HuH-7 (cell line): Measurements from ENCODE around the gene SFT2D1.

ENCODE experiments used
- DNase-seq: peaks from one replicate; pipeline ENCODE4 v3.0.0; 2011; ENCODE audit warnings: low spot score

The SFT2D1 gene

DNA sequence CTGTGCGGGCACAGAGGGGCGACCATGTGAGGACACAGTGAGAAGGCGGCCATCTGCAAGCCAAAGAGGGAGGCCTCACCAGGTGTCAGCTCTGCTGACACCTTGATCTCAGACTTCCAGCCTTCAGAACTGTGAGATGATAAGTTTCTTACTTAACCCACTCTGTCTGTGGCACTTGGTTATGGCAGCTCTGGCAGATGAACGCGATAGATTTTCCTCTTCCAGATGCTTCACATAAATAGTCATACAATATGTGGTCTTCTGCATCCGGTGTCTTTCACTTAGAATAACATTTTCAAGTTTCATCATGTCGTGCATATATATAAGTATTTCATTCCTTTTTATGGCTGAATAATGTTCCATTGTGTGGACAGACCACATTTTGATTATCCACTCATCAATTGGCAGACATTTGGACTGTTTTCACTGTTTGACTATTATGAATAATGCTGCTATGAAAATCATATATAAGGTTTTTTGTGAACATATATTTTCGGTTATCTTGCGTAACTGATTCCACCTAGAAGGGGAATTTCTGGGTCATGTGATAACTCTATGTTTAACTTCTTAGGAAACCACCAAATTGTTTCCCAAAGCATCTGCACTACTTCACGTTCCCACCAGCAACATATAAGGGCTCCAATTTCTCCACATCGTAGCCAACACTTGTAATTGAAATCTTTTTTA is 64.3 kb downstream of the SFT2D1 start:
- DNase-seq: no peak

DNA sequence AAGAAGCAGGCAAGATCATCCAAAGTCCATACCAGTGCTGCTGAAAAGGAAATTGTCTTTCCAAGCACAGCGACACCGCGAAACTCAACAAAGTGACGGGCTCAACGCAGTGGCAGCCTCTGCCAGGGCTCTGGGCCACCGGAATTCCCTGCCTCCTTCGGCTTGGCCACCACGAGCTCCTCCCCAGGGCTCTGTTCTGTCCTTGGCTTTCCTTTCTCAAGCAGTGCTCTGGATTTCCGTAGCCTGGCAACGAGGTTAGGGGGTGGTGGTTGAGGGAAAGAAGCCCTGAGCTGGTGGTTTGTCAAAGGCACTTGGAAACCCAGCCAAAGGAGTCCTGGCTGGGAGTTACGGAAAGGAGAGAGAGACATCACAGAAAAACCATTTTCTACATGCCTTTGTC is 65.3 kb downstream of the SFT2D1 start:
- no peak for DNase-seq

DNA sequence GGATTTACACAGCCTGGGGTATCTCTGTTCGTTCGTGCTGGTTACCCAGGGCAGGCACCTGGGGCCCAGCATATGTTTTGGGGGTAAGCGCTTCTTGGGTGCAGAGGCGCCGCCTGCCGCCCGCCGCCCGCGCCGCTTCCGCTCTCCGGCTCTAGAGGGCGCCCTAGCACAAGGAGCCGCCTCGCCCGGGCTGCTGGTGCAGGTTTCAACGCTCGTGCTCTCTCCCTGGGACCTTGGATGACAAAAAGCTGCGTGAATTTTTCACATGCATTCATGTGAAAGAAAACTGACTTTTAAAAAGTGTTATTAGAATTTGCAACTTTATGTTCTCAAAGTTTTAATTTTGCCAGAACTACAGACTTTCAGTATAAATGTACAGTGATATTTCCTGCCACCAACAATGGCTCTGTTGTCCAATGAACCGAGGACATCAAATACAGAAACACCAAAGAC is 66.6 kb downstream of the SFT2D1 start:
- peak; percentile 86 for DNase-seq

DNA sequence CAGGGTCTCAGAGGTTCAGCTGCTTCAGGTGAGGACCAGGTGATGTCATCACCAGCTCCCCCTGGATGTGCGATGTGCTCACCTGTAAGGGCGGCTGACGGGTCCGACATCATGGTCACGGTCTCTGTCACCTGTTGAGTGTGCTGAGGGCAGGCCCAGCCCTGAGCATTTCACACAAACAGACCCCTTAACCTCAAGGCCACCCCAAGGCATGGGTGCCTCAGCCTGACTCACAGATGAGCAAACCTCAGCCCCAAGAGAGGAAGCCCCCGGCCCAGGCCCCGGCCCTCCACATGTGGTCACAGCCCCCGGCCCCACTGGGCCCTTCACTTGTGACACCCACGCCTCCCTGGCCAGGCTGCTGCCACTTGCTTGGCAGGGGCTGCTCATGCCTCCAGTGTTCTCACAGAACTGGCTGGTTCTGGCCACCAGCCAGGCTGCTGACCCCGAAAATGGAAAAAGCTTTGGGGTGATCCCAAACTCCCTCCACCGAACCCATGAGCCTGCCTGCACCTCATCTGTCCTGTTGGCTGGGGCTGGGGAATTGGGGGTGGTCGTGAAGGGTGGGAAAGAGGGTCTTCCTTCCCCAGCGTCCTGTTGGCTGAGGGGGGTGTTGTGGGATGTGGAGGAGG is 67.5 kb downstream of the SFT2D1 start:
- DNase-seq: no peak

DNA sequence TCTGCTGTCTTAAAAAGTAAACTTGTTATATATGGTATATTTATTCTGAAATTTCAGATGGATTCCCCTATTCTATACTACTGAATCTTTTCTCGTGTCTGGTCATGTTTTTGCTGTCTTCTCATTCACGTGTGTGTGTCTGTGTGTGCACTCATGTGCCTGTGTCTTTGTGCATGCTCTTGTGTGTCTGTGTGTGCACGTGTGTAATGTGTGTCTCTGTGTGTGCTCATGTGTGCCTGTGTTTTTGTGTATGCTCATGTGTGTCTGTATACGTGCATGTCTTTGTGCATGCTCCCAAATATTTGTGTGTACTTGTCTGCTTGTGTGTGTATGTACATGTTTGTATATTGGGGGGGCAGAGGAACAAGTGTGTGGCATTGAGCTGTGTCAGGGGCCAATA is 68.2 kb downstream of the SFT2D1 start:
- no peak for DNase-seq

DNA sequence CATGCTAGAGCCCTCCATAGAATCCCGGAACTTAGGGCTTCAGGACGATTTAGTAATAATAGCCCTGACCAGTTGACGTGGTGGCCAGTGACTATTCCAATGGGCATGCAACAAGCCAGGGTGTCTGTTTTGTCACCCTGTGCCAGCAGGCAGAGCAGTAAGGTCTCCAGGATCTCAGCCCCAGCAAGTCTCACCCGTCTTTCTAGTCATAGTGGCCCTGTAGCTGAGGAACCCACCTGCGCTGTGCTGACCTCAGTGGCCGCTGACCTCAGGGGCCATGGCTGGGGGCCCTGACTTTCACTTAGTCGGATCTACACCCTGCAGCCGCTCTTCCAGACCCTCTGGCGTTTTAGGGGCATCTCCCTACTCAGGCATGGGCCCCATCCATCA is 71.0 kb downstream of the SFT2D1 start:
- no peak for DNase-seq

DNA sequence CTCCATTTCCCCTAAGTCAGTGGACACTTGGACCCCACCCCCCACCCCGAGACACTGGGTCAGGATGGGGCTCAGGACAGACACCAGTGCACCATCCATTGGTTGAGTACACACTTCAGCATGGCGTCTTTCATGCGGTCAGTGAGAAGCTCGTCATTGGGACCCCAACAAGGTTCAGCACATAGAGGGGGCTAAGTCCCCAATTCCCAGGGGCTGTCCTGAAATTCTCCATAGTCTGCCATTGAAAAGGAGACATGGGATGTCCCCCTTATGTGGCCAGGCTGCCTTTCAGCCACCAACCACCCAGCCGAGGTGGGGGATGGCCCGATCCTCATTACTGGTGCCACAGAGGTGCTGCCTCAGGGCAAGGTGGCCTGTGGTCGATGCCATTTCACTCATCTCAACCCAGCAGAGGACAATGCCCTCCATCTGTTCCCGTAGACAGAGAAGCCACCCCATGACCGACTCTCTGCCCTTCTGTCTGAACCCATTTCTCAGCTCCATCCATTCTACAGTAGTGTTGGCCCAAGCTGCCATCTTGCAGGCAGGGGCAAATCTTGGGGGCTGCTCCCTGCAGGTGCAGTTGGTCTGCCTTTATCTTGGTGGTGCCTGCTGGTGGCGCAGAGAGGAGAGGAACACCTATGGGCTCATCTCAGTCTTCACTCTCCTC is 71.5 kb downstream of the SFT2D1 start:
- no peak for DNase-seq
